Panc1 (cell line): ENCODE measurements around the gene MBTD1. TPM values are rescaled to one million over a fixed set of nuclear protein-coding genes. Genes with fewer than 3 reads are reported as not detected.

Experiments used
- ATAC-seq: fragments of 200-7000 bp; cut with Tn5 transposase; 2 replicates; pipeline ENCODE4 v1.9.1; 2020; ENCODE audit warnings: mild to moderate bottlenecking, moderate library complexity
- BruUV-seq: library from RNA; stranded (reverse); fragments of 400-500 nt; replicated peaks from 2 replicates; lab custom pipeline; 2021; lab: Mats Ljungman, UMichigan
- CTCF ChIA-PET: fragments of 300-600 bp; sonication (Branson Sonifier 250); formaldehyde crosslinking; loops from one replicate; lab custom pipeline; 2022; ENCODE audit warnings: antibody characterized with exemption; lab: Charles Lee
- POLR2A ChIA-PET: fragments of 300-600 bp; sonication (Branson Sonifier 250); formaldehyde crosslinking; loops from one replicate; lab custom pipeline; 2022; ENCODE audit warnings: antibody characterized with exemption; lab: Charles Lee
- DNase-seq: peaks from one replicate; pipeline ENCODE4 v3.0.0-alpha.2; 2010; ENCODE audit warnings: low read depth, low spot score
- H3K27ac ChIP-seq: 2 replicates; pipeline ENCODE4 v1.5.1; 2011; ENCODE audit warnings: mild to moderate bottlenecking, low read length, inconsistent platforms
- H3K27me3 ChIP-seq: fragments of 200-500 bp; sonication (Bioruptor generic); 2 replicates; pipeline ENCODE4 v1.6.0; 2014; ENCODE audit warnings: low read length, inconsistent platforms; ENCODE audit not compliant: control insufficient read depth, insufficient read depth
- H3K36me3 ChIP-seq: fragments of 200-500 bp; sonication (Bioruptor generic); 2 replicates; pipeline ENCODE4 v1.5.1; 2014; ENCODE audit warnings: inconsistent platforms, mild to moderate bottlenecking, low read length, moderate library complexity; ENCODE audit not compliant: control insufficient read depth, insufficient read depth
- H3K4me1 ChIP-seq: 2 replicates; pipeline ENCODE4 v1.5.1; 2011; ENCODE audit warnings: inconsistent platforms, mild to moderate bottlenecking, low read length, moderate library complexity; ENCODE audit not compliant: control insufficient read depth, insufficient read depth
- H3K4me3 ChIP-seq, 2 experiments: 2 replicates each; pipeline ENCODE4 v1.5.1; 2011 to 2012; ENCODE audit warnings: low read depth in 2 of 2, low read length in 2 of 2, mild to moderate bottlenecking in 2 of 2, inconsistent platforms in 1 of 2, moderate library complexity in 1 of 2
- H3K9me3 ChIP-seq: fragments of 200-500 bp; sonication (Bioruptor generic); 2 replicates; pipeline ENCODE4 v1.5.1; 2014; ENCODE audit warnings: low read depth, mild to moderate bottlenecking, inconsistent platforms, low read length, moderate library complexity; ENCODE audit not compliant: control insufficient read depth, insufficient read depth
- CTCF ChIP-seq: fragments of 450-650 bp; IDR thresholded peaks from 2 replicates; pipeline ENCODE4 v1.5.1; 2017; ENCODE audit warnings: mild to moderate bottlenecking
- POLR2AphosphoS5 ChIP-seq: IDR thresholded peaks from 2 replicates; pipeline ENCODE4 v1.6.1; 2012; ENCODE audit warnings: mild to moderate bottlenecking, low read depth, low read length, moderate library complexity
- SIN3A ChIP-seq: IDR thresholded peaks from 2 replicates; pipeline ENCODE4 v1.6.1; 2012; ENCODE audit warnings: low read depth, mild to moderate bottlenecking, low read length, moderate library complexity, borderline replicate concordance; ENCODE audit not compliant: insufficient read depth
- TCF7L2 ChIP-seq: IDR thresholded peaks from 2 replicates; pipeline ENCODE4 v1.6.1; 2011; ENCODE audit warnings: mild to moderate bottlenecking, low read depth, low read length, inconsistent platforms
- in situ Hi-C: cut with HindIII; loops from 2 replicates; pipeline ENCODE4 v1.10.0; 2016; ENCODE audit warnings: low sequenced_read_pairs, low pct_unique_long_range_greater_than_20kb
- intact Hi-C: fragments of 100-400 bp; cut with micrococcal nuclease; formaldehyde crosslinking; loops from one replicate; pipeline ENCODE4 v1.10.0; 2022; ENCODE audit not compliant: unreplicated experiment
- total RNA-seq: library from RNA; stranded (reverse); gene quantifications from one replicate; pipeline ENCODE4 v1.2.1, GENCODE V29; 2021; ENCODE audit not compliant: unreplicated experiment
- TF ChIP-seq, protein P1 (sequence below), 2 experiments: IDR thresholded peaks; 2 replicates each; pipeline ENCODE4 v1.6.1; 2011 to 2012; ENCODE audit warnings: low read depth in 2 of 2, control low read depth in 1 of 2, low read length in 1 of 2, mild to moderate bottlenecking in 1 of 2, moderate library complexity in 1 of 2; ENCODE audit not compliant: insufficient read depth in 1 of 2

MBTD1 gene
- total RNA-seq, 1 experiment from 2014 or later: 16.6 TPM

GRCh38 chr17:51169340-51169739 is 90.5 kb downstream of the MBTD1 start:
- H3K4me1 ChIP-seq: peaks cover 11% of the 10 kb centered on the region
- no peaks in the 10 kb centered on the region for H3K9me3 ChIP-seq
- no peak overlapping the region for H3K4me3 ChIP-seq
- ATAC-seq (no peak), DNase-seq (no peak)
- no TSS peak for BruUV-seq
- H3K27me3 ChIP-seq: no peaks in the 10 kb centered on the region
- POLR2A ChIA-PET: no interaction called here
- in situ Hi-C loops (no loop called here), intact Hi-C loops (no loop called here)
- TF ChIP-seq SIN3A (no peak), TCF7L2 (no peak), CTCF (no peak), POLR2AphosphoS5 (no peak)
- TF ChIP-seq, protein P1, sequence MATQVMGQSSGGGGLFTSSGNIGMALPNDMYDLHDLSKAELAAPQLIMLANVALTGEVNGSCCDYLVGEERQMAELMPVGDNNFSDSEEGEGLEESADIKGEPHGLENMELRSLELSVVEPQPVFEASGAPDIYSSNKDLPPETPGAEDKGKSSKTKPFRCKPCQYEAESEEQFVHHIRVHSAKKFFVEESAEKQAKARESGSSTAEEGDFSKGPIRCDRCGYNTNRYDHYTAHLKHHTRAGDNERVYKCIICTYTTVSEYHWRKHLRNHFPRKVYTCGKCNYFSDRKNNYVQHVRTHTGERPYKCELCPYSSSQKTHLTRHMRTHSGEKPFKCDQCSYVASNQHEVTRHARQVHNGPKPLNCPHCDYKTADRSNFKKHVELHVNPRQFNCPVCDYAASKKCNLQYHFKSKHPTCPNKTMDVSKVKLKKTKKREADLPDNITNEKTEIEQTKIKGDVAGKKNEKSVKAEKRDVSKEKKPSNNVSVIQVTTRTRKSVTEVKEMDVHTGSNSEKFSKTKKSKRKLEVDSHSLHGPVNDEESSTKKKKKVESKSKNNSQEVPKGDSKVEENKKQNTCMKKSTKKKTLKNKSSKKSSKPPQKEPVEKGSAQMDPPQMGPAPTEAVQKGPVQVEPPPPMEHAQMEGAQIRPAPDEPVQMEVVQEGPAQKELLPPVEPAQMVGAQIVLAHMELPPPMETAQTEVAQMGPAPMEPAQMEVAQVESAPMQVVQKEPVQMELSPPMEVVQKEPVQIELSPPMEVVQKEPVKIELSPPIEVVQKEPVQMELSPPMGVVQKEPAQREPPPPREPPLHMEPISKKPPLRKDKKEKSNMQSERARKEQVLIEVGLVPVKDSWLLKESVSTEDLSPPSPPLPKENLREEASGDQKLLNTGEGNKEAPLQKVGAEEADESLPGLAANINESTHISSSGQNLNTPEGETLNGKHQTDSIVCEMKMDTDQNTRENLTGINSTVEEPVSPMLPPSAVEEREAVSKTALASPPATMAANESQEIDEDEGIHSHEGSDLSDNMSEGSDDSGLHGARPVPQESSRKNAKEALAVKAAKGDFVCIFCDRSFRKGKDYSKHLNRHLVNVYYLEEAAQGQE (IDR thresholded peaks at IDR 0.05; ENCODE audit: insufficient read depth in 1 of 2, low read depth in 2 of 2, low read length in 1 of 2): no peak
- CTCF ChIA-PET: no interaction called here
- H3K36me3 ChIP-seq: peaks cover 15% of the 10 kb centered on the region
- H3K27ac ChIP-seq: no peak overlapping the region

DNA sequence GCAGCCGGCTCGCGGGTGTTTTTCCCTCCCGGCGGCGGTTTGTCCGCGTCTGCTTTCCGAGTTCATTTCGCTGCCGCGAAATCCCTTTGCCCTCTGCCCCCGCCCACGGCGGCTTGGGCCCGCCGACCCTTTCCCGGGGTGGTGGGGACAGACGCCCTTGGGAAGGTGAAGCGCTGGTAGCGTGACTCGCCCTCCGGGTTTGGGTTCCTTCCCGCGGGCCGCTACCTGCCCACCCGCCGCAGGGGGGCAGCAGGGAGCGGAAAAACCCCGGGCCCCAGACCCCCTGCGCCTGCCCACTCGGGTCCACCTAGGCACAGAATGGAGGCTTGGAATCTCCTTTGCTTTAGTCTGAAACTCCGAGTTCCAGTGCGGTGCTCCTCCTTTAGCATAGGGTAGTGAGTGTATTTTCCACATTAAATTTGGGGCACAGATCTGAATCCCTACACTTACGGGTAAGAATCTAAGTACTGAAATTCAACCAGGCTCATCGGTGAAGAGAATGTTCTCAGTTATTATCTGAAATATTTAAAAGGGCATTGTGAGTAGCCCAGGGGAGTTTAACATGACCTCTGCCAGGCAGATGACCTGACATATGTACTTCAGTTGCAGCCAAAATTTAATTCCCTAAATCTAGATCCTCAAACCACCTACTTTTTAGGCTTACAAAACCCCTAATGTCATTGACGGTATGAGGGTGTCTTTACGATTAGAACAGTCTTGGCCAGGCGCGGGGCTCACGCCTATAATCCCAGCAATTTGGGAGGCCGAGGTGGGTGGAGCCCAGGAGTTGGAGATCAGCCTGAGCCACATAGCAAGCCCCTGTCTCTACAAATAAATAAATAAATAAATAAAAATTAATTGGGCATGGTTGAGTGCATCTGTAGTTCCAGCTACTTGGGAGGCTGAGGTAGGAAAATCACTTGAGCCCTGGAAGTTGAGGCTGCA is 92.6 kb downstream of the MBTD1 start:
- Histone ChIP-seq H3K36me3 (peaks cover 15% of the 10 kb centered on the region), H3K9me3 (no peaks in the 10 kb centered on the region), H3K27me3 (no peaks in the 10 kb centered on the region), H3K4me3 (peak overlapping the region; percentile 71 to 93), H3K4me1 (peaks cover 11% of the 10 kb centered on the region), H3K27ac (peak overlapping the region; percentile 88)
- TSS peak; percentile 76 for BruUV-seq
- POLR2A ChIA-PET: no interaction called here
- peak; percentile 94 for TF ChIP-seq CTCF
- no peak for TF ChIP-seq SIN3A
- CTCF ChIA-PET: no interaction called here
- in situ Hi-C loops: no loop called here
- peak; percentile 36 for ATAC-seq
- no peak for DNase-seq
- intact Hi-C loops: no loop called here
